Fibroblast of lung (primary cell): ENCODE data around the gene MYOM1.

Experiments
- EZH2 ChIP-seq: IDR thresholded peaks from 2 replicates; pipeline ENCODE4 v1.5.1; 2012; ENCODE audit warnings: low read length, control low read depth, mild to moderate bottlenecking; ENCODE audit errors: missing control alignments
- TF ChIP-seq, protein P1 (sequence below), 2 donors: IDR thresholded peaks in 1 of 2; conservative IDR thresholded peaks in 1 of 2; 1 replicate in 1 of 2; 2 replicates in 1 of 2; pipeline ENCODE4 v1.5.1; 2011 to 2012; ENCODE audit warnings: low read length in 2 of 2, control low read depth in 1 of 2, inconsistent platforms in 1 of 2, low read depth in 1 of 2, mild to moderate bottlenecking in 1 of 2

- TF ChIP-seq, protein P1, sequence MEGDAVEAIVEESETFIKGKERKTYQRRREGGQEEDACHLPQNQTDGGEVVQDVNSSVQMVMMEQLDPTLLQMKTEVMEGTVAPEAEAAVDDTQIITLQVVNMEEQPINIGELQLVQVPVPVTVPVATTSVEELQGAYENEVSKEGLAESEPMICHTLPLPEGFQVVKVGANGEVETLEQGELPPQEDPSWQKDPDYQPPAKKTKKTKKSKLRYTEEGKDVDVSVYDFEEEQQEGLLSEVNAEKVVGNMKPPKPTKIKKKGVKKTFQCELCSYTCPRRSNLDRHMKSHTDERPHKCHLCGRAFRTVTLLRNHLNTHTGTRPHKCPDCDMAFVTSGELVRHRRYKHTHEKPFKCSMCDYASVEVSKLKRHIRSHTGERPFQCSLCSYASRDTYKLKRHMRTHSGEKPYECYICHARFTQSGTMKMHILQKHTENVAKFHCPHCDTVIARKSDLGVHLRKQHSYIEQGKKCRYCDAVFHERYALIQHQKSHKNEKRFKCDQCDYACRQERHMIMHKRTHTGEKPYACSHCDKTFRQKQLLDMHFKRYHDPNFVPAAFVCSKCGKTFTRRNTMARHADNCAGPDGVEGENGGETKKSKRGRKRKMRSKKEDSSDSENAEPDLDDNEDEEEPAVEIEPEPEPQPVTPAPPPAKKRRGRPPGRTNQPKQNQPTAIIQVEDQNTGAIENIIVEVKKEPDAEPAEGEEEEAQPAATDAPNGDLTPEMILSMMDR (conservative IDR thresholded peaks at IDR 0.05 in 1 of 2, IDR thresholded peaks at IDR 0.05 in 1 of 2; ENCODE audit: low read depth in 1 of 2, low read length in 2 of 2): no peak
- TF ChIP-seq EZH2: no peak
These were observed 31.6 kb upstream of the MYOM1 start for GRCh38 chr18:3251249-3251962.
